GM12878 (cell line): ENCODE data around the gene DALRD3.

Experiments used
- CTCF ChIP-seq, 3 experiments: IDR thresholded peaks in 2 of 3; conservative IDR thresholded peaks in 1 of 3; 2 replicates each; pipeline ENCODE4 v1.5.1; 2011; ENCODE audit warnings: low read depth in 3 of 3, low read length in 3 of 3, mild to moderate bottlenecking in 3 of 3, control low read depth in 2 of 3, moderate library complexity in 2 of 3, inconsistent platforms in 1 of 3, mixed read lengths in 1 of 3; ENCODE audit not compliant: control insufficient read depth in 2 of 3, insufficient read depth in 1 of 3; ENCODE audit errors: extremely low read depth in 1 of 3
- EP300 ChIP-seq, 2 experiments: fragments of 150-350 bp in 1 of 2; IDR thresholded peaks; 2 replicates each; pipeline ENCODE4 v1.6.1; 2011 to 2012; ENCODE audit warnings: low read depth in 2 of 2, low read length in 2 of 2, borderline replicate concordance in 1 of 2, improper control_type of control experiment in 1 of 2, inconsistent platforms in 1 of 2; ENCODE audit not compliant: control insufficient read depth in 1 of 2
- EZH2 ChIP-seq: IDR thresholded peaks from 2 replicates; pipeline ENCODE4 v1.6.1; 2012; ENCODE audit warnings: low read depth, mild to moderate bottlenecking, control low read depth, inconsistent platforms, low read length, borderline replicate concordance; ENCODE audit not compliant: control insufficient read depth
- FOXM1 ChIP-seq: IDR thresholded peaks from 2 replicates; pipeline ENCODE4 v1.6.1; 2012; ENCODE audit warnings: low read depth, mild to moderate bottlenecking, inconsistent platforms, low read length, moderate library complexity
- MTA3 ChIP-seq: IDR thresholded peaks from 2 replicates; pipeline ENCODE4 v1.6.1; 2012; ENCODE audit warnings: low read length, inconsistent platforms, borderline replicate concordance
- RAD21 ChIP-seq: IDR thresholded peaks from 2 replicates; pipeline ENCODE4 v1.6.1; 2011; ENCODE audit warnings: mild to moderate bottlenecking, low read depth, low read length, moderate library complexity; ENCODE audit not compliant: insufficient read depth
- TF ChIP-seq, protein P1 (sequence below): fragments of 450-650 bp; conservative IDR thresholded peaks from 2 replicates; pipeline ENCODE4 v1.6.1; 2017; ENCODE audit warnings: mild to moderate bottlenecking, moderate library complexity

- TF ChIP-seq MTA3 (no peak), FOXM1 (no peak), CTCF (IDR thresholded peaks at IDR 0.05 in 2 of 3, conservative IDR thresholded peaks at IDR 0.05 in 1 of 3; ENCODE audit: control insufficient read depth in 2 of 3, extremely low read depth in 1 of 3, insufficient read depth in 1 of 3, low read depth in 3 of 3, low read length in 3 of 3) (no peak), EP300 (IDR thresholded peaks at IDR 0.05; ENCODE audit: borderline replicate concordance in 1 of 2, control insufficient read depth in 1 of 2, low read depth in 2 of 2, low read length in 2 of 2) (no peak), EZH2 (no peak), RAD21 (no peak)
- TF ChIP-seq, protein P1, sequence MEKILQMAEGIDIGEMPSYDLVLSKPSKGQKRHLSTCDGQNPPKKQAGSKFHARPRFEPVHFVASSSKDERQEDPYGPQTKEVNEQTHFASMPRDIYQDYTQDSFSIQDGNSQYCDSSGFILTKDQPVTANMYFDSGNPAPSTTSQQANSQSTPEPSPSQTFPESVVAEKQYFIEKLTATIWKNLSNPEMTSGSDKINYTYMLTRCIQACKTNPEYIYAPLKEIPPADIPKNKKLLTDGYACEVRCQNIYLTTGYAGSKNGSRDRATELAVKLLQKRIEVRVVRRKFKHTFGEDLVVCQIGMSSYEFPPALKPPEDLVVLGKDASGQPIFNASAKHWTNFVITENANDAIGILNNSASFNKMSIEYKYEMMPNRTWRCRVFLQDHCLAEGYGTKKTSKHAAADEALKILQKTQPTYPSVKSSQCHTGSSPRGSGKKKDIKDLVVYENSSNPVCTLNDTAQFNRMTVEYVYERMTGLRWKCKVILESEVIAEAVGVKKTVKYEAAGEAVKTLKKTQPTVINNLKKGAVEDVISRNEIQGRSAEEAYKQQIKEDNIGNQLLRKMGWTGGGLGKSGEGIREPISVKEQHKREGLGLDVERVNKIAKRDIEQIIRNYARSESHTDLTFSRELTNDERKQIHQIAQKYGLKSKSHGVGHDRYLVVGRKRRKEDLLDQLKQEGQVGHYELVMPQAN = no peak
Observed at GRCh38 chr3:49029563-49029884, 11.1 kb upstream of the DALRD3 start.
